Tibial nerve (tissue), 3 donors: ENCODE data around the gene PIGN.

ENCODE experiments used
- POLR2A ChIP-seq, 2 donors: fragments of 450-650 bp; IDR thresholded peaks; one replicate each; pipeline ENCODE4 v1.6.1; 2017; ENCODE audit warnings: antibody characterized with exemption in 2 of 2, mild to moderate bottlenecking in 2 of 2, moderate library complexity in 2 of 2
- TF ChIP-seq, protein P1 (sequence below), 5 experiments: fragments of 200-600 bp in 3 of 5; fragments of 450-650 bp in 2 of 5; sonication (generic) in 3 of 5; IDR thresholded peaks; one replicate each; pipeline ENCODE4 v1.5.1; 2016 to 2019; ENCODE audit warnings: antibody characterized with exemption in 5 of 5, mild to moderate bottlenecking in 3 of 5, moderate library complexity in 2 of 5

DNA sequence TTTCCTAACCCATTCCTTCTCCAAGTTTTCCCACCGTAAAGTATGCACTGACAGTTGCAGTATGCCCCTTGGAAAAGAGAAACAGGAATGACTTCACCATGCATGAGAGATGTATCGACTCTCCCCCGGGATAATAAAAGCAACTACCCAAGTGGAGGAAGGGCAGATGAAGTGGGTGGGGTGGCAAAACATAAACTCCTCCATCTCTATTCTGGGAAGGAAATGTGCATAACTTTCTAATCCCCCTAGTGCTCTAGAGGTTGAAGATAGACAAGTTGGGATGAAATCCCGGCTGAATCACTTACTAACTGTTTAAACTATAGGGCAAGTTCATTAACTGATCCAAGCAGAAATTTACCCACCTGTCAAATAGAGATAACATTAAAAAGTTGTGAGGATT is 89.2 kb downstream of the PIGN start:
- no peak for TF ChIP-seq POLR2A (IDR thresholded peaks at IDR 0.05)
- TF ChIP-seq, protein P1, sequence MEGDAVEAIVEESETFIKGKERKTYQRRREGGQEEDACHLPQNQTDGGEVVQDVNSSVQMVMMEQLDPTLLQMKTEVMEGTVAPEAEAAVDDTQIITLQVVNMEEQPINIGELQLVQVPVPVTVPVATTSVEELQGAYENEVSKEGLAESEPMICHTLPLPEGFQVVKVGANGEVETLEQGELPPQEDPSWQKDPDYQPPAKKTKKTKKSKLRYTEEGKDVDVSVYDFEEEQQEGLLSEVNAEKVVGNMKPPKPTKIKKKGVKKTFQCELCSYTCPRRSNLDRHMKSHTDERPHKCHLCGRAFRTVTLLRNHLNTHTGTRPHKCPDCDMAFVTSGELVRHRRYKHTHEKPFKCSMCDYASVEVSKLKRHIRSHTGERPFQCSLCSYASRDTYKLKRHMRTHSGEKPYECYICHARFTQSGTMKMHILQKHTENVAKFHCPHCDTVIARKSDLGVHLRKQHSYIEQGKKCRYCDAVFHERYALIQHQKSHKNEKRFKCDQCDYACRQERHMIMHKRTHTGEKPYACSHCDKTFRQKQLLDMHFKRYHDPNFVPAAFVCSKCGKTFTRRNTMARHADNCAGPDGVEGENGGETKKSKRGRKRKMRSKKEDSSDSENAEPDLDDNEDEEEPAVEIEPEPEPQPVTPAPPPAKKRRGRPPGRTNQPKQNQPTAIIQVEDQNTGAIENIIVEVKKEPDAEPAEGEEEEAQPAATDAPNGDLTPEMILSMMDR (IDR thresholded peaks at IDR 0.05) = no peak
